22Rv1 (cell line): ENCODE measurements around the gene LRRN2.

Source experiments
- CTCF ChIP-seq: fragments of 450-650 bp; IDR thresholded peaks from 2 replicates; pipeline ENCODE4 v1.5.1; 2017; ENCODE audit warnings: mild to moderate bottlenecking
- ZFX ChIP-seq: fragments of 450-650 bp; IDR thresholded peaks from 2 replicates; pipeline ENCODE4 v1.6.1; 2017; ENCODE audit warnings: antibody characterized with exemption, borderline replicate concordance

- no peak for TF ChIP-seq CTCF
- no peak for TF ChIP-seq ZFX
These were observed 21.4 kb upstream of the LRRN2 start for GRCh38 chr1:204706838-204707509.
